A673 (cell line): ENCODE results near the gene TRERF1. TPM values are rescaled to one million over a fixed set of nuclear protein-coding genes. Genes with fewer than 3 reads are reported as not detected.

Experiments used
- BruUV-seq: library from RNA; stranded (reverse); fragments of 400-500 nt; replicated peaks from 2 replicates; lab custom pipeline; 2021; lab: Mats Ljungman, UMichigan
- CTCF ChIA-PET: fragments of 300-600 bp; sonication (Branson Sonifier 250); formaldehyde crosslinking; loops from one replicate; lab custom pipeline; 2022; ENCODE audit warnings: antibody characterized with exemption; lab: Charles Lee
- POLR2A ChIA-PET: fragments of 300-600 bp; sonication (Branson Sonifier 250); formaldehyde crosslinking; loops from one replicate; lab custom pipeline; 2022; ENCODE audit warnings: antibody characterized with exemption; ENCODE audit not compliant: low non-redundant PET; lab: Charles Lee
- DNase-seq: peaks from one replicate; pipeline ENCODE4 v3.0.0-alpha.2; 2015; ENCODE audit warnings: low spot score
- H3K27ac ChIP-seq: fragments of 200-600 bp; sonication (generic); 2 replicates; pipeline ENCODE4 v1.5.1; 2016; ENCODE audit warnings: mixed run types, low read depth, mild to moderate bottlenecking, mixed read lengths, antibody characterized with exemption, low read length; ENCODE audit not compliant: poor library complexity, severe bottlenecking
- H3K27me3 ChIP-seq: fragments of 200-600 bp; sonication (generic); replicated peaks from 2 replicates; pipeline ENCODE4 v1.6.1; 2017; ENCODE audit warnings: mixed run types, low read depth, mild to moderate bottlenecking, mixed read lengths, antibody characterized with exemption, low read length; ENCODE audit not compliant: insufficient read depth, poor library complexity
- H3K36me3 ChIP-seq: fragments of 200-600 bp; sonication (generic); 2 replicates; pipeline ENCODE4 v1.6.1; 2016; ENCODE audit warnings: mixed run types, mild to moderate bottlenecking, mixed read lengths, antibody characterized with exemption, low read length; ENCODE audit not compliant: insufficient read depth, poor library complexity, severe bottlenecking
- H3K4me1 ChIP-seq: fragments of 200-600 bp; sonication (generic); 2 replicates; pipeline ENCODE4 v1.6.1; 2017; ENCODE audit warnings: mixed run types, mild to moderate bottlenecking, mixed read lengths, antibody characterized with exemption, low read length; ENCODE audit not compliant: insufficient read depth, poor library complexity, severe bottlenecking
- H3K4me3 ChIP-seq: fragments of 200-600 bp; sonication (generic); 2 replicates; pipeline ENCODE4 v1.5.1; 2016; ENCODE audit warnings: low read depth, mixed run types, mild to moderate bottlenecking, mixed read lengths, low read length; ENCODE audit not compliant: poor library complexity, severe bottlenecking
- H3K9me3 ChIP-seq: fragments of 200-600 bp; sonication (generic); 2 replicates; pipeline ENCODE4 v1.6.1; 2016; ENCODE audit warnings: mixed run types, low read depth, mild to moderate bottlenecking, mixed read lengths, antibody characterized with exemption, low read length; ENCODE audit not compliant: poor library complexity, severe bottlenecking
- CTCF ChIP-seq: fragments of 300-800, 200-600 bp; sonication (generic); conservative IDR thresholded peaks from 2 replicates; pipeline ENCODE4 v1.5.1; 2017; ENCODE audit warnings: low read depth, mild to moderate bottlenecking, antibody characterized with exemption, low read length, moderate library complexity, mixed read lengths
- EZH2 ChIP-seq: fragments of 200-600 bp; sonication (generic); IDR thresholded peaks from 2 replicates; pipeline ENCODE4 v1.6.1; 2017; ENCODE audit warnings: borderline replicate concordance, low read depth, mild to moderate bottlenecking, mixed read lengths, antibody characterized with exemption, low read length; ENCODE audit not compliant: poor library complexity, severe bottlenecking
- intact Hi-C: fragments of 100-400 bp; cut with micrococcal nuclease; formaldehyde crosslinking; loops from one replicate; pipeline ENCODE4 v1.10.0; 2022; ENCODE audit not compliant: unreplicated experiment
- total RNA-seq: library from RNA; stranded (reverse); gene quantifications from 2 replicates; pipeline ENCODE4 v1.2.3, GENCODE V29; 2021

The TRERF1 gene
- total RNA-seq, 1 experiment from 2014 or later: 9.5 TPM

GRCh38 chr6:42359021-42359420 is 92.7 kb downstream of the TRERF1 start:
- Histone ChIP-seq H3K27me3 (no peaks in the 10 kb centered on the region), H3K36me3 (no peaks in the 10 kb centered on the region), H3K9me3 (no peaks in the 10 kb centered on the region), H3K4me3 (no peak overlapping the region), H3K4me1 (no peaks in the 10 kb centered on the region), H3K27ac (no peak overlapping the region)
- ChIA-PET POLR2A (no interaction called here), CTCF (no interaction called here)
- DNase-seq: no peak
- BruUV-seq: no TSS peak
- TF ChIP-seq EZH2 (no peak), CTCF (no peak)
- intact Hi-C loops: no loop called here

GRCh38 chr6:42355416-42355815 is 96.3 kb downstream of the TRERF1 start:
- ChIA-PET POLR2A (no interaction called here), CTCF (no interaction called here)

GRCh38 chr6:42354702-42355101 is 97.0 kb downstream of the TRERF1 start:
- Histone ChIP-seq H3K36me3 (no peaks in the 10 kb centered on the region), H3K27me3 (no peaks in the 10 kb centered on the region), H3K4me3 (no peak overlapping the region), H3K9me3 (no peaks in the 10 kb centered on the region), H3K4me1 (no peaks in the 10 kb centered on the region), H3K27ac (no peak overlapping the region)
- CTCF ChIA-PET: no interaction called here
- TF ChIP-seq EZH2: no peak
- TF ChIP-seq CTCF: no peak
- DNase-seq: no peak
- POLR2A ChIA-PET: interaction anchor here (0.7 kb wide), 1 partner anchor 35 kb away, joined by 3 read pairs; no protein-coding TSS in a partner anchor
- no TSS peak for BruUV-seq
- intact Hi-C loops: no loop called here

More at GRCh38 chr6:42355416-42355815, 96.3 kb downstream of the TRERF1 start:
- Histone ChIP-seq H3K36me3 (no peaks in the 10 kb centered on the region), H3K9me3 (no peaks in the 10 kb centered on the region), H3K4me1 (no peaks in the 10 kb centered on the region), H3K27ac (no peak overlapping the region), H3K27me3 (no peaks in the 10 kb centered on the region), H3K4me3 (no peak overlapping the region)
- no peak for TF ChIP-seq EZH2
- no peak for TF ChIP-seq CTCF
- DNase-seq: no peak
- intact Hi-C loops: no loop called here
- BruUV-seq: no TSS peak
